Stimulated activated CD4-positive, alpha-beta T cell treated with anti-CD3 and anti-CD28 coated beads, Interleukin-12 subunit alpha, Interleukin-12 subunit beta, amount 100 ng/mL, for 24 hours (primary cell): ENCODE results near the gene KIF6.

ENCODE experiments used
- DNase-seq, 2 experiments: peaks; one replicate each; pipeline ENCODE4 v3.0.0-alpha.2; 2020; ENCODE audit warnings: low read depth in 2 of 2

The KIF6 gene

GRCh38 chr6:39421383-39422225 is 303.6 kb downstream of the KIF6 start:
- no peak for DNase-seq

- no peak for DNase-seq
These were observed 304.6 kb downstream of the KIF6 start for GRCh38 chr6:39420300-39421265.

GRCh38 chr6:39419607-39420006 is 305.6 kb downstream of the KIF6 start:
- DNase-seq = no peak

GRCh38 chr6:39417440-39417839 is 307.8 kb downstream of the KIF6 start:
- no peak for DNase-seq

GRCh38 chr6:39416728-39417127 is 308.5 kb downstream of the KIF6 start:
- DNase-seq = no peak

- DNase-seq = no peak
These were observed 309.2 kb downstream of the KIF6 start for GRCh38 chr6:39416026-39416425.

GRCh38 chr6:39415482-39415881 is 309.7 kb downstream of the KIF6 start:
- no peak for DNase-seq

- DNase-seq = no peak
These were observed 313.7 kb downstream of the KIF6 start for GRCh38 chr6:39411465-39411864.

- DNase-seq = no peak
These were observed 314.2 kb downstream of the KIF6 start for GRCh38 chr6:39411001-39411400.

- no peak for DNase-seq
These were observed 315.3 kb downstream of the KIF6 start for GRCh38 chr6:39409889-39410288.

GRCh38 chr6:39407446-39407993 is 317.7 kb downstream of the KIF6 start:
- no peak for DNase-seq

GRCh38 chr6:39404312-39404711 is 320.9 kb downstream of the KIF6 start:
- DNase-seq = no peak

- DNase-seq = no peak
These were observed 321.9 kb downstream of the KIF6 start for GRCh38 chr6:39403304-39403703.

GRCh38 chr6:39402239-39402751 is 322.9 kb downstream of the KIF6 start:
- DNase-seq = no peak

- DNase-seq = no peak
These were observed 323.8 kb downstream of the KIF6 start for GRCh38 chr6:39401376-39401775.

GRCh38 chr6:39400026-39400425 is 325.2 kb downstream of the KIF6 start:
- DNase-seq = no peak

GRCh38 chr6:39396854-39397253 is 328.4 kb downstream of the KIF6 start:
- no peak for DNase-seq

GRCh38 chr6:39393075-39393474 is 332.1 kb downstream of the KIF6 start:
- no peak for DNase-seq

GRCh38 chr6:39391182-39391581 is 334.0 kb downstream of the KIF6 start:
- DNase-seq = no peak

- DNase-seq = no peak
These were observed 335.8 kb downstream of the KIF6 start for GRCh38 chr6:39389484-39389767.

GRCh38 chr6:39388606-39389483 is 336.4 kb downstream of the KIF6 start:
- no peak for DNase-seq
